Stimulated activated CD4-positive, alpha-beta T cell treated with anti-CD3 and anti-CD28 coated beads, TNF-alpha, amount 100 ng/mL, for 48 hours (primary cell): ENCODE data around the gene SLC37A1.
"Not testable (repeated sequence)": the region's sequence is repeated elsewhere in the genome, so short reads cannot be mapped to it uniquely, and the experiment has no call there.

Source experiments
- DNase-seq, 3 donors: peaks; one replicate each; pipeline ENCODE4 v3.0.0-alpha.2; 2020; ENCODE audit warnings: low read depth in 3 of 3

SLC37A1 gene

DNA sequence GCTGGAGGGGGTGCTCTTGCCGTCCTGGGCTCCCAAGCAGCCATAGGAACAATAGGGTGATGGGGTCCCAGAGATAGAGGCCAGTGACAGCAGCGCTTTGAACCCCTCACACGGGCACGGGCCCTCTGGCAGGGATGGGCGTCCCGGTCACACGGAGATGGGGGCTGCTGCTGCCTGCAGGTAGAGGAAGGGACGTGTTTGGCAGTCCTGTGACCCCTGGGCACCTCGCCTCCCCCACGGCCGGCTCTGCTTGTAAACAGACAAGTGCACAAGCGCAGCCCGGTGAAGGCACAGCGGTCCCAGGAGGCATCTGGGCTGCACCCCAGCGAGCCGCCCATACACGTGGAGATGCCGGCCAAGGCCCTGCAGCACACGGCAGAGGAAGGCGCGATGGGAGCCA, 103.3 kb downstream of the SLC37A1 start:
- DNase-seq: no peak

DNA sequence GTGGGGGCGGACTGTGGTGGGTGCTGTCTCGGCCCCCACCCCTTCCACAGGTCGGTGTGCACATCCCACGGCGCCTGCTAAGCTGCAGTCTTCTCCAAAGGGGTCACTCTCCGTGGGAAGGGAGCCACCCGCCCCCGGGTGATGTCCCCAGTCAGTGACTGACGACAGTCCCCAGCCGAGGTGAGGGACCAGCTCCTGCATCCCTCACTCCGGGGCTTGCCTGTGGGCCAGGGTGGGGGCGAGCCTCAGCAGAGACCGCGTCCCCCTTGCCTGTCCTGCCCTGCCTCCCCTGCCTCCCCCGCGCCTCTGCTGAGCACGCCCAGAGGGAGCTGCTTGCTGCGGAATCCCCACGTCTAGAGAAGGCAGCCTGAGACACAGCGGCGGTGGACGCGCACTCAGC, 103.8 kb downstream of the SLC37A1 start:
- no peak for DNase-seq

DNA sequence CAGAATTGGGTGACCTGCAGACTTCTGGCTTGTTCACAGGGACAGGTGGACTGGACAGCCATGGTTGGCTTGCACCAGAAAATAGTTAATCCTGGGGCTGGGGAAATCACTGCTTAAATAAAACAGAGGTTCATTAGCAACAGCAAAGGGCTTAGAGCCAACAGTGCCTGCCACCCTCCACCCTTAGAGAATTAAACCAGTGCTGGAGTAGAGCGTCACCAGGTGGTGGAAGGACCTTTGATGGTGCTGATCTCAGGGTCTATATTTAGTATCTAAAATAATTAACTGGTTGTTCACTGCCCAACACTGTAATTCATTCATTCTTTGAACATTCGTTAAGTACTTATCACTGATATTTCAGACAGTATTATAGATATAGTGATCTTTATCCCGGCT, 105.1 kb downstream of the SLC37A1 start:
- no peak for DNase-seq

DNA sequence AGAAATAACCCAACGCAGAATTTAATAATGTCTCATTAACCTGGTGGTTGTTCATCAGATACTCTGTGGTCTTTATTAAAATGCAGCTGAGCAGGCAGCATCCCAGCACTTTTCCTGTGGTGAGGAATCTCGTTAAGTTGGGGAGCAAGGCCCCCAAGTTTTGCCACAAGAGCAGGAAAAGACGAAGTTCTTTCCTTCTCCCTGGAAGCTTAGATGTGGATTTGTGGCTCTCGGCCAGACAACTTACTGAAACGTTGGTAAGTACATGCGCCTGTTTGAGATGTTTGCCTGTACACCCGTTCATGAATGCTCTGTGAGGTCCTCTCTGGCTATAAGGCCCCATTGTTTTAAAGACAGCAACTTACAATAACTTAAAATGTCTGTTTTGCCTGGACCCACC, 105.5 kb downstream of the SLC37A1 start:
- DNase-seq: no peak

DNA sequence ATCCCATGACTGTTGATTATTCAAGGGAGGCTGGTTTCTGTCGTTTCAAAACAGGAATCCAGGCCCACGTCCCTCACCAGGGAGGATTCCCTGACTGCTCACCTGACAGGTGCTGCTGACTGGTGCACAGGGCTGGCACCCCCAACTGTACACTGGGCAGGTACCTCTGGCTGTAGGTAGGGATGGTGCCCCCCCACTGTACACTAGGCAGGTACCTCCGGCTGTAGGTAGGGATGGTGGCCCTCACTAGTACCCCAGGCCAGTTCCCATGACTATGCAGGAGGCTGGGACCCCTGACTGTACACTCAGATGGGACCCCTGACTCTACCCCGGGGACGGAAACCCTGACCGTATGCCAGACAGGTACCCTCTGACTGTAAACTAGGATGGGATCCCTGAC, 106.2 kb downstream of the SLC37A1 start:
- DNase-seq: no peak

DNA sequence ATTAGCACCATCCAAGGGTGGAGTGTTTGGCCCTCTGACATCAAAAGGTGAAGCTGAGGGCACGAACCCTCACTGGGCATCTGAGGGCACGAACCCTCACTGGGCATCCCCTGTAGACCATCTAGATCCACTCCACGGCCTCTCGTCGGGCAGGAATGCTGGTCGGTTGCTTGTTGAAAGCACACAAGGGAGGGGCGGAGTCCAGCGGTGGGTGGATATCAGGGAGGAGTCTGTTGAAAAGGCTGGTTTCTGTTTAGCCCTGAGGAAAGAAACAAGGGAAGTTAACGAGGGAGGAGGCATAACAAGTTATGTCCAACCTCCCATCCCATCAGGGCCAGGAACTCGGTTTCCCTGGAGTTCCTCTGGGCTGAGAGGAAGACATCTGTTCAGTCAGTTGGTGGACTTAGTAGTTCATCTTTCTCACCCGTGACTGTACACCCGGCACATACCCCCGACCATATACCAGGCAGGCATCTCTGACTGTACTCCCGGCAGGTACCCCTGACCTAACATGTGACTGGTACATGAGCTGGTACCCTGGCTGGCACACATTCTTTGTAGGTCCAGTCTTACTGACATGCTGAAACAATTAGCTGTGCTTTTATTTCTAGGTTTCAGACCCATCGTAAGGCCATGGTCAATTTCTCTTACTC, 107.6 kb downstream of the SLC37A1 start:
- no peak for DNase-seq

DNA sequence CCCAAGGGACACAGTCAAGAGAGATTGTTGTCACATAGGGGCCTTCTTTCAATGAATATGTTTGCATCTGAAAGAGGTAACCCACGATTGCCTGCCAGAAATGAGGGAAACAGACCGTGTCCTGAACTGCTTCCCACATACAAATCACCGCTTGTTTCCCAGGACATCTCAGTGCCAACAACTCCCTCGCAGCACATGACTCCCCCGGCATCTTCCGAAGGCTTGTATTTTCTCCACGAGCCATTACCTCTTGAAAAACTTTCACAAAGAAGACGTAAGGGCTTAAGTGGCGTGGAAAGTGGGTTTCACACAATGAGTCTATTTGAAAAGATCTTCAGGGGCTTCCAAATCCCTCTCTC, 108.1 kb downstream of the SLC37A1 start:
- no peak for DNase-seq

DNA sequence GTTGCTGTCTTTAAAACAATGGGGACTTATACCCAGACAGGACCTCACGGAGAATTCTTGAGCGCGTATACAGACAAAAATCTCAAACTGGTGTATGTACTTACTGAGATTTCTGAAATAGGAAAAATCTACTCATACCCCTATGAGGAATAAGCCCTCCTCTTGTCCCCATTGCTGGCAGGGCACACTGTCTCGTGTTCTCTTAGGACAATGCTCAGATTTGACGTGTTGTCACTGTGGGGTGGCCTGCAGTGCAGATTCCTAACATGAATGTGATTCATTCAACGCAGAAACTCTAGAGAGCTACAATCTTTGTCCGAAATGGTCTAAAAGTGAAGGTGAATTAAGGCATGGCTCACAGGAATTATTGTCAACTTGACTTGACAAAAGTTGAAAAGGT, 108.6 kb downstream of the SLC37A1 start:
- no peak for DNase-seq

DNA sequence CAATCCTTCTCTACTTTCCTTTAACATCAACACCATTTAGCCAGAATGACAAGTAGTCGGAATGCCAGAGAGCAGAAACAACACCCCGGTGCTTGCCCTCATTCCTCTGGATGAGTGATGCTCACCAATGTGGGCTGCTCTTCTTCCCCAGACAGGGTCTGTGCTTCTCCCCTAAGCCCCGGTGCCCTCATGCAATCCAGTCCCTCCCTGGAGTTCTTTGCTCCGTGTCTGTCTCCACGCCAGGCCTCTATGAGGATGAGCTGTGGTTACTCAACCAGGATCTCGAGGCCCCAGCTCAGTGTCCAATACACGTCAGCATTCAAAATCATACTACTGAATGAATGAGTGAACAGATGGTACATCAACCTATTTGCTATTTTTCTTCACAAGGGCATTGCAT, 110.0 kb downstream of the SLC37A1 start:
- DNase-seq: no peak

DNA sequence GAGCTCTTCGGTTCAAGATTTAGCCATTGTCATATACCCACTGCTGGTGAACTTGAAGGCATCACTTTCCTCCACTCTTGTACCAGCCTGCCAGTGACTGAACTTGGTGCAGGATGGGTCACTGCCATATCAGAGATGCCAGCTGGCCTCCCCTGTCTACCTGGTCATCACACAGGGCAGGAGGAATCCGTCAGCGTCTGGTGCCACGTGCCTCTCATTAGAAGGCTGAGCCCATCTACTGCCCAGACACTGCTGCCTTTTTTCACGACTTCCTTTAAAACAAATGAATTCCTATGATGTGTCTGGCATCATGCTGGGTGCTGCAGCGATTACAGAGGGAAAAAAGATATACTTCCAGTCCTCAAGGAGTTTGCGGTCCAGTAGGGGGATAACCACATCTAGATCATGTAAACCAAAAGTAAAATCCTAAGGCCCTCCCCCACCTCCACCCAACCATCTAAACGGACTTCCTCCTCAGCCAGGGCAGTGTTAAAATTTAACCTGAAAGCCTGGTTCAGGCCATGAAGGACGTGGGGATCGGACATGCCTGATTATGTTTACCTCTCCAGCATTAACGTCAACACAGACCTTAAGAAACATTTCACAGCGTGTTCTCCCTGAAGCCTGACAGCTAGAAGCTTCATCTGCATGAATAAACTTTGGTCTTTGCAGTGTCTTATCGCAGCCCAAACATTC, 110.6 kb downstream of the SLC37A1 start:
- DNase-seq: no peak

DNA sequence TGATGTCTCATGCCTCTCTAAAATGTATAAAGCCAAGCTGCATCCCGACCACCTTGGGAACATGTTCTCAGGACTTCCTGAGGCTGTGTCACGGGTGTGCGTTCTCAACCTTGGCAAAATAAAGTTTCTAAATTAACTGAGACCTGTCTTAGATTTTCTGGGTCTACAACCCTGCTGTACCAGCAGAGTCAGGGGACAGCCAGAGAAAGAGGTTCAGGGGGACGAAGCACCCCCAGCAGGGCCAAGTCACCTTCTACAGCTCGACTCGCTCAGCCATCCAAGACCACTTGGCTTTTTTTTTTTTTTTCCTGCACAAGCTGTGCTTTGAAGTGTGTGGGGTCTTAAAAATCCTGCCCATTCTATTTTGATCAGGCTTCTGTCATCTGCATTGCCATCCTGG, 111.3 kb downstream of the SLC37A1 start:
- DNase-seq: no peak

DNA sequence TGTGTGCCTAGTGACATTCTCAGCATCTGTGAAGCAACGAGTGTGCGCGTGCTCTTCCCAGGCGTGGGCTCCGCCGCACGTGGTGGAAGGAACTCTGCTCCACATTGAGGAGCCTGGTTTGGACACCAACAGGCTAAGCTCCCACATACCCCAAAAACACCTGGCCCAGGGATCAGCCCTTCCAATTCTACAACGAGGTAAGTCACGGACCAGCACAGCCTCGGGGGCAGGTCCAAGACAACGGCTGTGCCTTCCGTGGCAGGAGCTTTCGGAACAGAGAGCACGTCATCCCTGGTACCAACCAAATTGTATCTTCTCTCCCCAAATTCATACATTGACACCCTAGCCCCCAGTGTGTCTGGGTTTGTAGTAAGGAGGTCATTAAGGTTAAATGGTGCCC, 112.5 kb downstream of the SLC37A1 start:
- no peak for DNase-seq

DNA sequence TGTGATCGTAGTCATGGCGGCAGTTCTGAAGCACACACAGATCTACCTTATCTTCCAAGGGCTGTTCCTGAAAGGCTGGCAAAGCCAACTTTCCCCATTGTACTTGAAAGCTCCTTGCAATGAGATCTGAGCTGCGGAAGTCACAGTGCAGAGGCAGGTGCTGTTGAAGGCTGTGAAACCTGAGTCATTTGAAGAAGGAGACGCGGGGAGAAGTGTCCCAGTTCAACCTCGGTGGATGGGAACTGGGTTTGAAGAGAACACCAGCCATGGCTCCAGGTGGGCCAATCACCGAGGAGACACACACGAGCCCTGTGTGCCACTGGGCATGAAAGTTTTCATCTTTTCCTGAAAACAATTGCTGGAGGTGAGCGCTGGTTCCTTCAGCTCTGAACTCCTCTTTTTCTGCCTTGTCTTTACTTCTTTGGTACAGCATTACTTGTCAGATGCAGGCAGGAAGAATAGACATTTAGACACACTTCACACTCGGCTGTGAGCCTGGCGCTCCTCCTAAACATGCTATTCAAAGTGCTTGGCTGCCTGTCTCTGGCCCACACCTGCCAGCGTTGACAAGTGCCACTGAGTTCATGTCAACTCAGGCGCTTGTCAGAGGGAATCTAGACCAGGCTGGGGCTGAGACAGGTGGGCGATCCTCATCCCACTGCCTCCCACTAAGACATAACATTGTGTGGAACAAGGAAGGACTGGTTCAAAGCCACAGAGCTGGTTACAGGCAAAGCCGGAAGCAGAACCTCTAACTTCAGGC, 114.1 kb downstream of the SLC37A1 start:
- no peak for DNase-seq

DNA sequence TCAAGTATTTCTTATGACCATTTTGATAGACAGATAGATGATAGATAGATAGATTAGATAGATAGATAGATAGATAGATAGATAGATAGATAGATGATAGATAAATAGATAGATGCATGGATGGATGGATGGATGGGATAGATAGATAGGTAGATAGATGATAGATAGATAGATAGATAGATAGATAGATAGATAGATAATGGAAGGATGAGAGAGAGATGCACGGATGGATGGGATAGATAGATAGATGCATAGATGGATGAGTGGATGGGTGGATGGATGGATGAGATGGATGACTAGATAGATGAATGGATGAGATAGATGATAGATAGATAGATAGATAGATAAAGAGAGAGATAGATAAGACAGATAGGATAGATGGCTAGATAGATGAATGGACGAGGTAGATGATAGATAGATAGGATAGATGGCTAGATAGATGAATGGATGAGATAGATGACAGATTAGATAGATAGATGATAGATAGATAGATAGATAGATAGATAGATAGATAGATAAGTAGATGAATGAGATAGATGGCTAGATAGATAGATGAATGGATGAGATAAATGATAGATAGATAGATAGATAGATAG, 114.9 kb downstream of the SLC37A1 start:
- not testable (repeated sequence) for DNase-seq

DNA sequence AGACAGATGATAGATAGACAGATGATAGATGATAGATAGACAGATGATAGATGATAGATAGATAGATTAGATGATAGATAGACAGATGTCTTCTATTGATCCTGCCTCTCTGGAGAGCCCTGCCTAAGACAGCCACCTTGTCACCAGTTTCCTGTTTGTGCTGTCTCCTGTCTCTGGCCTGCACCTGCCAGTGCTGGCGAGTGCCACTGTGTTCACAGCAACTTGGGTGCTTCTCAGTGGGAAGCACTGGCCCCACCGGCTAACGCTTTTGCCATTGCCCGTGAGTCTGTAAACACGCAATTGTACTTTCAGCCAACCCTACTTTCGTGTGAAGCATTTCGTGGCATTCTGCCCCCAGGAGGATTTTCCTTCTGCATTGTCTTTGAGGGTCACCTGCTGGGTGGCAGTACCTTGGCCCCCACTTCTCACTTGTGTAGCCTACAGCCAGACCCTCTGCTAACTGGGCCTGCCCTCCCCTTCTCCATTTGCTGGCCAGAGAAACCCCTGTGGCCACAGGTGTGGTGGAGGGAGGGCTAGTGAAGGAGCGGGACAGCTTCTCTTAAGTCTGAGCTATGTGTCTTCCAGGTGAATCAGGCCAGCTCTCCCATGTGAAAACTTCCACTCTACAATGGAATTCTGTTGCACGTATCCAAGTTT, 116.4 kb downstream of the SLC37A1 start:
- DNase-seq: no peak

DNA sequence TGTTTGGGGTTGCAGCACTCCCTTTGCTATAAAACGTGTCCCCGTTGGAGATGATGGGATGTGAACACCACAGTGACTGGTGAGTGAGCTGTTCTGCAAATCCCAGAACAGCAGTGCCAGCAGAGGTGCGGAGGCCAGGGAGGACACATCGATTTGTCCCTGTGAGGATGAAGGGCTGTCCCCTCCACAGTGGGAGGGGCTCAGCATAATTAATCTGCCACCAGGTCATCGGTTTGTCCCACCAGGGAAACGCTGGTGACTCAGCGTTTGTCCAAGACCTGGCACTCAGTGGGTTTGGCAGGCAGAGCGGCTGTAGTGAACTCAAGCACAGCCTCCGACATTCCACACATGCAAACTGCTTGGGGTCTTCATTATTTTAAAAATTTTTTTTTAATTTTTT, 117.0 kb downstream of the SLC37A1 start:
- no peak for DNase-seq
